NCI-H2107 treated with DMSO at 0.1 percent for 48 hours (cell line): Measurements from ENCODE around the gene NR5A2.
"Not testable (repeated sequence)": the region's sequence is repeated elsewhere in the genome, so short reads cannot be mapped to it uniquely, and the experiment has no call there.

Source experiments
- DNase-seq: peaks from one replicate; lab custom pipeline; 2025; ENCODE audit not compliant: unreplicated experiment; lab: John Stamatoyannopoulos, UW

NR5A2 gene

GRCh38 chr1:200187332-200187731 is 159.8 kb downstream of the NR5A2 start:
- not testable (repeated sequence) for DNase-seq

- DNase-seq, result no peak
Observed at GRCh38 chr1:200191993-200192392, 164.5 kb downstream of the NR5A2 start.

GRCh38 chr1:200194477-200194876 is 167.0 kb downstream of the NR5A2 start:
- no peak for DNase-seq

DNA sequence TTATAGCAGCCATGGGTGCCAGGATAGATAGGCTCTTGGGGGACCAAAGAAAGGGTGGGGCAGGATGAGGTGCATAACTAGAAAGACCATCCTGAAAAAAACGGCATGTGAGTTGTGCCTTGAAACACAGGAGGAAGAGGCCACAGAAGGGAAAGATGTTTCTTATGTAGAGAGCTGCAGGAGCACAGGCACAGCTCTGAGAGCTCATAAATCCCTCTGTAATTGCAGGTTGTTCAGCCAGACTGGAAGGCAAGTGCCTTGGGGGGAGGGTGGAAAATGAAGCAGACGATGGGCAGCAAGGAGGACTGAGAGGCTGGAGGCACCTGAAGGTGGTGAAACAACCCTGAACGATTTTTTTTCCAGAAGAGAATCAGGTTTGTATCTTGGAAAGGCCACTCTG is 170.7 kb downstream of the NR5A2 start:
- peak; percentile 4 for DNase-seq

DNA sequence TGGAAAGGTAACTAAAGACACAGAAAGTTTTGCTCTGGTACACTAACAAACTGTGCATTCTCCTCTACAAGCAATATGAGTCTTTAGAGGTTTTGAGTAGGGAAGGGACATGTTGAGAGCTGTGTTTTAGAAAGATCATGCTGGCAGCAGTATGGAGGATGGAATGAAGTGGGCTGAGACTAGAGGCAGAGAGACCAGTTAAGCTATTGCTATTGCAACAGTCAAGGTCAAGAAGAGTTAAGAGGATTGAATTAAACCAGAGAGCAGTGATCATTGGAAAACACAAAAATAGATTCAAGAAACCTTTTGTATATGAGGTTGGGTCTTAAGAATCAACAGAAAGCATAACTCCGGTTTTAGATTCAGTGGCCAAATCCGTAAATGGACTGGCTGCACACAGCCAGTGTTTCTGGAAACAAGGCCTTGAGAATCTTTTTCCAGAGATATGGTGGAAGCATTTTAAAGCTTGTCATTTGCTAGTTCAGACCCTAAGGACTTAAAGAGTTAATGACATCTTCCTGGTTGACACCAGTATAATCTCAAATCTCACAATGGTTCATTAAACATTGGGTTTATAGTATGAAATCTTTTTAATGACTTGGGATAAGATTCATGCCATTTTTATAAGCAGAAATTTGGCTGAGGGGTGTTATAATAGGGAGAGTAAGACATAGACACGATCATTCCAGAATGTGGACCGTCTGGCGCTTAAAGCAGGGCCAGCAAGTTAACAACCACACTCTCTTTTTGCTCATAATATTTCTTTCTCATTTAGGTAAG is 177.9 kb downstream of the NR5A2 start:
- DNase-seq, result no peak

- DNase-seq, result no peak
Observed at GRCh38 chr1:200206340-200206739, 178.8 kb downstream of the NR5A2 start.

DNA sequence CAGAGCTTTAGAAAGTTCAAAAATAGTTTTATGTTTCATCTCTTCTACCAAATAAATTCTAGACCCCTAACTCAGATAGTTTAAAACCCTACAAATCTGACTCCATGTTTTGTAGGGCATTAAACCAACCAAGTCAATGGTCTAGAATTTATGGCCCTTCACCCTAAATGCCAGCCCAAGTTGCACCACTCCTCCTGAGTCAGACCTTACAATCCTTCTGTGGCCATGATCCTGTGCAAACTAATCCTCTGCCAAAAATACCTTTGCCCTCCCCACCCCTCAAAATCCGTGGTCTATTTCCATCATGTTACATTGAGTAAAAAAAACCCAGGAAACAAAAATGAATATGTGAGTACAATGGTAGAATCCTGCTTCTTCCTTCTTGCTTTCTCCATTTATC is 179.3 kb downstream of the NR5A2 start:
- DNase-seq, result no peak

- DNase-seq, result no peak
Observed at GRCh38 chr1:200207711-200208126, 180.2 kb downstream of the NR5A2 start.

- no peak for DNase-seq
Observed at GRCh38 chr1:200211157-200211556, 183.6 kb downstream of the NR5A2 start.

- DNase-seq, result no peak
Observed at GRCh38 chr1:200213392-200213791, 185.9 kb downstream of the NR5A2 start.

- DNase-seq, result no peak
Observed at GRCh38 chr1:200213921-200214320, 186.4 kb downstream of the NR5A2 start.

- DNase-seq, result no peak
Observed at GRCh38 chr1:200215350-200215749, 187.8 kb downstream of the NR5A2 start.

DNA sequence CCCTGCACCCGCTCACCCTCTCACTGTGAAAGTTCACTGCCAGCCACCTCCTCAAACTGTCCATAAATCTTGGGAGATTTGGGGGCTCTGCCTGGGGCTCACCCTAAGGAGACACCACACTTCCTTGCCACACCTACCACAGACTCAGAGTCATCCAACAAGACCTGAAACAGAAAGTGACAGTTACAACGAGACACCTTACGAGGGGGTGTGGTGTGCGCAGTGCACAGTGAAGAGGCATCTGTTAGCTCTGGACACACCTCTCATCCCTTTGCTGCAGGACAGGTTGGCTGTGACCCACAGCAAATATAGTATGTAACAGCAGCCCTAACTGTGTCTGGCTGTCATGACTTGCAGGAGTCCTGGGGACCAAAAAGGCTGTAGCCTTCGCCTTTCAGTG is 190.2 kb downstream of the NR5A2 start:
- no peak for DNase-seq

DNA sequence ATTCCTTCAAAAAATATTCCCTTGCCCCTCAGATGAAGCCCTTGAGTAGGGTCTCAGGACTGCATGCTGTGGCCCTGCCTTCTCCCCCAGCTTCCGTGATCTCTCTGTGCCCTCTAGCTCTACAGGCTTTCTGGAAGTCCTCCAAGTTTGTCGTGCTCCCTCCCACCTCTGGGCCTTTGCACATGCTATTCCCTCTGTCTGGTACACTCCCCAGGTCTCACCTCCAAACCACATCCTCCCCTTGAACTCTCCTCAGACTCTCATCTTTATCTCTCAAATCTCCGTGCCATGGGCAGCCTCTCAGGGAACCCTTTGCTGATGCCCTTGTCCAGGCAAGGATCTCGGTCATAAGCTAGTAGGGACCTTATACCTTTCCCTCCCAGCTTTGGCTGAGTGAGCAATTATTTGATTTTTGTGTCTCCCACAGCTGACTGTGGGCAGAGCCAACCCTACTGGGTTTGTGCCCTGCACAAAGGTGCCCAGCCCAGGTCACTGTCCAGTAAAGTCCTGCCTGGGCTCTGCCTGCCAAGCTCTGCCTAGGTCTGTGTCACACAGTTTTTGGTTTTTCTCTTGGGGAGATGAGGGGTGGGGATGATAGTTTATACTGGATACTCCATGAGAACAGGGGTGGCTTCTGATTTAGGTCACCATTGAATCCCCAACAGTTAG is 194.2 kb downstream of the NR5A2 start:
- DNase-seq, result no peak

DNA sequence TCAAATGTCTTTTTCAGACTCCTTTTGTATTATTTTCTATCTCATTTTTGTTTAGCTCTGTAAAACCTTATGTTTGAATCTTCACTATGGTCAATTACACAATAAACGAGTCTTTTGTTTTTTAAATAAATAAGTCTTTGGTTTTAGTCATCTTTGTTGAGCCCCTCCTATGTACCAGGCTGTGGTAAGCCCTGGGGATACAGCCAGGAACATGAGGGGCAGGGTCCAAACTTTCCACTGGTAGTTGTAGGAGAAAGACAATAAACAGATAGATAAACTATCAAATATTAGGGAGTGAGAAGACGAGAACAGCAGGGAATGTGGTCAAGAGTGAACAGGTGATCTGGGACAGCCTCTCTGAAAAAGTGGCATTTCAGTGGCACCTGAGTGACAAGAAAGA is 195.7 kb downstream of the NR5A2 start:
- no peak for DNase-seq

GRCh38 chr1:200223613-200224012 is 196.1 kb downstream of the NR5A2 start:
- DNase-seq, result no peak

- DNase-seq, result no peak
Observed at GRCh38 chr1:200224315-200224714, 196.8 kb downstream of the NR5A2 start.

DNA sequence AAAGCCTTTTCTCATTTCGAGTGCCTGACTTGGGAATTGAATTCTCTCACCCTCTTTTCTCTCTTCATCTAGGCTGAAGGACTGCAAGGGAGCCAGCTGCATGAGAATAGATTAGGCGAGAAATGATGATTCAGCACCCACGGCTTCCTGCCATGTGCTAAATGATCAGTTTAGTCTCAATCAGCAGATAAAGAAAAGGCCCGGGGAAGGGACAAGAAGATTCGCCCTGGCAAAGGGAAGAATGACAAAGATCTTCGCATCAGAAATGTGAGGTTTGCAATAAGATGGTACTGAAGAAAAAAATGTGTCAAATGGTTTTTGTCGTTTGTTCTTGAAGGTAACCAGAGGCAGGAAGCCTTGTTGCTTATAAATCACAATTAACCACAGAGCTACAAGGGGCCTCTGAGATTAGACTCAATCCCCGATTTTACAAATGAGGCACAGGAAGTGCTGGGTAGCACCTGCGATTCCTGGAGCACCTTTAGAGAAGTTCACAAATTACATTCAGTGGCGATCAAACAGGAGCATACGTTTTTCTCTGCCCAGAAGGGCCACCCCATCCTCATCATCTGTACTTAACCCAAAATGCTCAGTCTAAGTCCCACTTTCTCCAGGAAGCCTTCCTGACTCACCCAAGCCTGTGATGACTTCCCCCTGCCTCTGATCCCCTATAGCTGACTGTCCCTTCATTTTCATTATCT is 198.9 kb downstream of the NR5A2 start:
- DNase-seq, result no peak

GRCh38 chr1:200226969-200227303 is 199.4 kb downstream of the NR5A2 start:
- DNase-seq, result no peak
